Prostate gland (tissue), 2 donors: ENCODE measurements around the gene NXPE1.

Source experiments
- POLR2AphosphoS5 ChIP-seq: sonication (generic); formaldehyde crosslinking; IDR thresholded peaks from one replicate; pipeline ENCODE4 v1.6.1; 2017; ENCODE audit warnings: antibody characterized with exemption
- TF ChIP-seq, protein P1 (sequence below), 4 experiments: fragments of 200-600 bp in 2 of 4; fragments of 450-650 bp in 2 of 4; sonication (generic) in 2 of 4; IDR thresholded peaks; 1 replicate in 3 of 4; 2 replicates in 1 of 4; pipeline ENCODE4 v1.5.1; 2016 to 2019; ENCODE audit warnings: antibody characterized with exemption in 4 of 4, mild to moderate bottlenecking in 2 of 4, moderate library complexity in 2 of 4

GRCh38 chr11:114595571-114595970, 35.9 kb upstream of the NXPE1 start, which contains the start of gene NXPE4:
- TF ChIP-seq, protein P1, sequence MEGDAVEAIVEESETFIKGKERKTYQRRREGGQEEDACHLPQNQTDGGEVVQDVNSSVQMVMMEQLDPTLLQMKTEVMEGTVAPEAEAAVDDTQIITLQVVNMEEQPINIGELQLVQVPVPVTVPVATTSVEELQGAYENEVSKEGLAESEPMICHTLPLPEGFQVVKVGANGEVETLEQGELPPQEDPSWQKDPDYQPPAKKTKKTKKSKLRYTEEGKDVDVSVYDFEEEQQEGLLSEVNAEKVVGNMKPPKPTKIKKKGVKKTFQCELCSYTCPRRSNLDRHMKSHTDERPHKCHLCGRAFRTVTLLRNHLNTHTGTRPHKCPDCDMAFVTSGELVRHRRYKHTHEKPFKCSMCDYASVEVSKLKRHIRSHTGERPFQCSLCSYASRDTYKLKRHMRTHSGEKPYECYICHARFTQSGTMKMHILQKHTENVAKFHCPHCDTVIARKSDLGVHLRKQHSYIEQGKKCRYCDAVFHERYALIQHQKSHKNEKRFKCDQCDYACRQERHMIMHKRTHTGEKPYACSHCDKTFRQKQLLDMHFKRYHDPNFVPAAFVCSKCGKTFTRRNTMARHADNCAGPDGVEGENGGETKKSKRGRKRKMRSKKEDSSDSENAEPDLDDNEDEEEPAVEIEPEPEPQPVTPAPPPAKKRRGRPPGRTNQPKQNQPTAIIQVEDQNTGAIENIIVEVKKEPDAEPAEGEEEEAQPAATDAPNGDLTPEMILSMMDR (IDR thresholded peaks at IDR 0.05), result no peak
- no peak for TF ChIP-seq POLR2AphosphoS5
